T-cell (primary cell): ENCODE measurements around the gene TOM1L2. TPM values are rescaled to one million over a fixed set of nuclear protein-coding genes. Genes with fewer than 3 reads are reported as not detected.
A peak's percentile ranks its signal among the peaks of the same experiment; 100 is the strongest.

Experiments used
- ATAC-seq, 4 experiments: fragments of 200-7000 bp in 3 of 4; fragments of 150-1000 bp in 1 of 4; cut with Tn5 transposase; replicated peaks in 1 of 4; 1 replicate in 3 of 4; 2 replicates in 1 of 4; pipeline ENCODE4 v1.10.0; 2021; ENCODE audit warnings: moderate library complexity in 3 of 4, mild to moderate bottlenecking in 2 of 4, moderate number of reproducible peaks in 1 of 4
- CTCF ChIA-PET, 2 donors: fragments of 300-600 bp; sonication (Branson Sonifier 250); formaldehyde crosslinking; loops; one replicate each; lab custom pipeline; 2022; ENCODE audit warnings: antibody characterized with exemption in 2 of 2; lab: Charles Lee
- POLR2A ChIA-PET, 2 donors: fragments of 300-600 bp; sonication (Branson Sonifier 250); formaldehyde crosslinking; loops; one replicate each; lab custom pipeline; 2022; ENCODE audit warnings: antibody characterized with exemption in 2 of 2; lab: Charles Lee
- DNase-seq, 35 experiments: peaks; one replicate each; pipeline versions ENCODE4 v3.0.0 to v3.0.0-alpha.2; 2013 to 2023
- H3K27ac ChIP-seq: one replicate; pipeline ENCODE4 v1.5.1; 2013; ENCODE audit warnings: low read length
- H3K27me3 ChIP-seq, 2 experiments: replicated peaks in 1 of 2; 1 replicate in 1 of 2; 2 replicates in 1 of 2; pipeline versions ENCODE4 v1.6.1 to v1.7.0; 2013; ENCODE audit warnings: low read length in 1 of 2, mixed read lengths in 1 of 2; ENCODE audit not compliant: control insufficient read depth in 2 of 2, insufficient read depth in 2 of 2; ENCODE audit errors: extremely low read depth in 1 of 2
- H3K36me3 ChIP-seq, 2 donors: 1 replicate in 1 of 2; 2 replicates in 1 of 2; pipeline versions ENCODE4 v1.6.1 to v1.7.0; 2013; ENCODE audit warnings: low read length in 1 of 2; ENCODE audit not compliant: control insufficient read depth in 2 of 2, insufficient read depth in 1 of 2; ENCODE audit errors: extremely low read depth in 1 of 2
- H3K4me1 ChIP-seq, 2 experiments: 1 replicate in 1 of 2; 2 replicates in 1 of 2; pipeline versions ENCODE4 v1.6.1 to v1.7.0; 2013; ENCODE audit warnings: low read length in 2 of 2, mixed read lengths in 1 of 2; ENCODE audit not compliant: insufficient read depth in 2 of 2, control insufficient read depth in 1 of 2; ENCODE audit errors: extremely low read depth in 1 of 2
- H3K4me3 ChIP-seq, 2 donors: 1 replicate in 1 of 2; 2 replicates in 1 of 2; pipeline versions ENCODE4 v1.5.1 to v1.7.0; 2013; ENCODE audit warnings: mild to moderate bottlenecking in 2 of 2, low read length in 1 of 2, moderate library complexity in 1 of 2; ENCODE audit not compliant: control insufficient read depth in 1 of 2; ENCODE audit errors: extremely low read depth in 1 of 2
- H3K9me3 ChIP-seq: 2 replicates; pipeline ENCODE4 v1.7.0; 2013
- H3K27ac Mint-ChIP-seq, 2 donors: one replicate each; pipeline ENCODE4 v1.8.0; 2020 to 2021; ENCODE audit warnings: mild to moderate bottlenecking in 2 of 2, mixed read lengths in 2 of 2
- H3K27me3 Mint-ChIP-seq, 2 donors: one replicate each; pipeline ENCODE4 v1.8.0; 2021 to 2022; ENCODE audit warnings: mixed read lengths in 2 of 2
- H3K36me3 Mint-ChIP-seq: one replicate; pipeline ENCODE4 v1.8.0; 2021; ENCODE audit warnings: mixed read lengths
- H3K4me1 Mint-ChIP-seq, 3 donors: one replicate each; pipeline ENCODE4 v1.8.0; 2020 to 2022; ENCODE audit warnings: mixed read lengths in 3 of 3, mild to moderate bottlenecking in 1 of 3
- H3K4me3 Mint-ChIP-seq, 3 donors: one replicate each; pipeline ENCODE4 v1.8.0; 2020 to 2022; ENCODE audit warnings: mild to moderate bottlenecking in 3 of 3, mixed read lengths in 3 of 3, moderate library complexity in 3 of 3
- H3K9me3 Mint-ChIP-seq, 3 donors: one replicate each; pipeline ENCODE4 v1.8.0; 2020 to 2022; ENCODE audit warnings: mixed read lengths in 3 of 3
- WGBS: methylation state at CpG from one replicate; pipeline ENCODE4 v1.1.5; 2013; ENCODE audit warnings: missing lambda C conversion rate; ENCODE audit not compliant: insufficient coverage; 5-methylcytosine and 5-hydroxymethylcytosine counted together
- total RNA-seq, 35 experiments: library from RNA in 6 of 35; stranded (reverse) in 6 of 35; fragments of 120-200 nt in 1 of 35; gene quantifications; one replicate each; pipeline versions ENCODE4 v1.2.1 to v1.2.4 and lab custom pipeline; 2013 to 2026

The TOM1L2 gene
- total RNA-seq, 5 donors from 2014 or later (not counting 1 experiment from before 2014, with no cell fraction given), result 57.5 to 71.5 (median 61.9) TPM

GRCh38 chr17:17845046-17845775 lies 127.0 kb downstream of the TOM1L2 start:
- DNase-seq, result no peak
- H3K9me3 Mint-ChIP-seq, result no peaks in the 10 kb centered on the region
- H3K27me3 ChIP-seq, result no peaks in the 10 kb centered on the region
- peaks cover 26 to 47% of the 10 kb centered on the region in 2 experiments for H3K4me1 ChIP-seq
- no peak overlapping the region for H3K4me3 Mint-ChIP-seq
- H3K27ac Mint-ChIP-seq, result peak overlapping the region; percentile 6 to 49
- H3K36me3 Mint-ChIP-seq, result no peaks in the 10 kb centered on the region
- CTCF ChIA-PET, result no interaction called here
- no peak overlapping the region for H3K4me3 ChIP-seq
- H3K4me1 Mint-ChIP-seq, result peaks cover 44 to 49% (median 45%) of the 10 kb centered on the region in 3 donors
- peaks cover 0 to 14% of the 10 kb centered on the region in 2 donors for H3K36me3 ChIP-seq
- H3K27me3 Mint-ChIP-seq, result no peaks in the 10 kb centered on the region
- no peak for ATAC-seq
- H3K27ac ChIP-seq, result no peak overlapping the region
- WGBS, result 90% methylated on average over 11 of the region's 13 CpGs
- POLR2A ChIA-PET, result no interaction called here
- no peaks in the 10 kb centered on the region for H3K9me3 ChIP-seq

GRCh38 chr17:17844500-17844899 lies 127.7 kb downstream of the TOM1L2 start:
- POLR2A ChIA-PET, result no interaction called here

GRCh38 chr17:17844079-17844478 lies 128.1 kb downstream of the TOM1L2 start:
- ChIA-PET POLR2A (no interaction called here), CTCF (no interaction called here)
- Mint-ChIP-seq H3K36me3 (no peaks in the 10 kb centered on the region), H3K9me3 (no peaks in the 10 kb centered on the region), H3K27me3 (no peaks in the 10 kb centered on the region), H3K4me1 (peaks cover 33 to 45% (median 42%) of the 10 kb centered on the region in 3 donors), H3K27ac (peak overlapping the region in 1 of 2 donors; percentile 68), H3K4me3 (no peak overlapping the region)
- peaks cover 0 to 14% of the 10 kb centered on the region in 2 donors for H3K36me3 ChIP-seq
- H3K27ac ChIP-seq, result no peak overlapping the region
- no peaks in the 10 kb centered on the region for H3K9me3 ChIP-seq
- ATAC-seq (no peak), DNase-seq (no peak)
- no peak overlapping the region for H3K4me3 ChIP-seq
- H3K27me3 ChIP-seq, result no peaks in the 10 kb centered on the region
- H3K4me1 ChIP-seq, result peaks cover 20 to 46% of the 10 kb centered on the region in 2 experiments
- WGBS, result 92% methylated on average over 2 of the region's 7 CpGs

More at GRCh38 chr17:17844500-17844899, 127.7 kb downstream of the TOM1L2 start:
- Histone ChIP-seq H3K36me3 (peaks cover 0 to 14% of the 10 kb centered on the region in 2 donors), H3K27me3 (no peaks in the 10 kb centered on the region), H3K4me3 (no peak overlapping the region), H3K27ac (no peak overlapping the region), H3K9me3 (no peaks in the 10 kb centered on the region), H3K4me1 (peaks cover 23 to 46% of the 10 kb centered on the region in 2 experiments)
- Mint-ChIP-seq H3K27ac (peak overlapping the region in 1 of 2 donors; percentile 68), H3K4me3 (no peak overlapping the region), H3K36me3 (no peaks in the 10 kb centered on the region), H3K4me1 (peaks cover 37 to 45% (median 42%) of the 10 kb centered on the region in 3 donors), H3K27me3 (no peaks in the 10 kb centered on the region), H3K9me3 (no peaks in the 10 kb centered on the region)
- CTCF ChIA-PET, result no interaction called here
- 100% methylated on average over 3 of the region's 6 CpGs for WGBS
- DNase-seq, result no peak
- ATAC-seq, result no peak

GRCh38 chr17:17843096-17843495 lies 129.1 kb downstream of the TOM1L2 start:
- H3K36me3 Mint-ChIP-seq, result no peaks in the 10 kb centered on the region
- H3K4me1 ChIP-seq, result peaks cover 16 to 45% of the 10 kb centered on the region in 2 experiments
- WGBS, result 93% methylated on average over 2 of the region's 4 CpGs
- ATAC-seq, result no peak
- H3K27me3 ChIP-seq, result no peaks in the 10 kb centered on the region
- CTCF ChIA-PET, result no interaction called here
- no peaks in the 10 kb centered on the region for H3K9me3 Mint-ChIP-seq
- H3K4me1 Mint-ChIP-seq, result peaks cover 26 to 45% (median 40%) of the 10 kb centered on the region in 3 donors
- H3K9me3 ChIP-seq, result no peaks in the 10 kb centered on the region
- no peaks in the 10 kb centered on the region for H3K27me3 Mint-ChIP-seq
- H3K4me3 Mint-ChIP-seq, result no peak overlapping the region
- H3K27ac ChIP-seq, result no peak overlapping the region
- no peak for DNase-seq
- POLR2A ChIA-PET, result interaction anchor here in 1 of 2 donors (0.6 kb wide), 1 partner anchor 13 kb away, joined by 3 read pairs; no protein-coding TSS in a partner anchor
- H3K4me3 ChIP-seq, result no peak overlapping the region
- peaks cover 0 to 14% of the 10 kb centered on the region in 2 donors for H3K36me3 ChIP-seq
- H3K27ac Mint-ChIP-seq, result peak overlapping the region; percentile 5 to 86

- Histone ChIP-seq H3K36me3 (peaks cover 0 to 13% of the 10 kb centered on the region in 2 donors), H3K9me3 (no peaks in the 10 kb centered on the region), H3K27me3 (no peaks in the 10 kb centered on the region), H3K4me3 (no peak overlapping the region), H3K4me1 (peaks cover 19 to 45% of the 10 kb centered on the region in 2 experiments), H3K27ac (no peak overlapping the region)
- Mint-ChIP-seq H3K27me3 (no peaks in the 10 kb centered on the region), H3K27ac (peak overlapping the region; percentile 5 to 86), H3K9me3 (no peaks in the 10 kb centered on the region), H3K4me1 (peaks cover 26 to 45% (median 40%) of the 10 kb centered on the region in 3 donors), H3K36me3 (no peaks in the 10 kb centered on the region), H3K4me3 (no peak overlapping the region)
- DNase-seq (no peak), ATAC-seq (no peak)
- WGBS, result 92% methylated on average over 6 of the region's 9 CpGs
- ChIA-PET CTCF (no interaction called here), POLR2A (interaction anchor here in 1 of 2 donors (0.6 kb wide), 1 partner anchor 14 kb away, joined by 3 read pairs; no protein-coding TSS in a partner anchor)
Measured at GRCh38 chr17:17842111-17842876, 129.9 kb downstream of the TOM1L2 start.

- no peak for DNase-seq
- POLR2A ChIA-PET, result no interaction called here
- Histone ChIP-seq H3K36me3 (peaks cover 0 to 6% of the 10 kb centered on the region in 2 donors), H3K4me1 (peaks cover 21 to 44% of the 10 kb centered on the region in 2 experiments), H3K4me3 (no peak overlapping the region), H3K27ac (no peak overlapping the region), H3K9me3 (no peaks in the 10 kb centered on the region), H3K27me3 (no peaks in the 10 kb centered on the region)
- WGBS, result 75% methylated on average over 1 of the region's 1 CpG
- CTCF ChIA-PET, result interaction anchor here in 1 of 2 donors (0.5 to 1.0 kb wide), 2 partner anchors 8 to 384 kb away, joined by 3 to 6 read pairs; partner anchors contain the start of gene LLGL1
- peaks cover 26 to 43% (median 38%) of the 10 kb centered on the region in 3 donors for H3K4me1 Mint-ChIP-seq
- peak overlapping the region in 1 of 3 donors; percentile 96 for H3K4me3 Mint-ChIP-seq
- H3K27me3 Mint-ChIP-seq, result no peaks in the 10 kb centered on the region
- no peaks in the 10 kb centered on the region for H3K9me3 Mint-ChIP-seq
- H3K36me3 Mint-ChIP-seq, result no peaks in the 10 kb centered on the region
- ATAC-seq, result no peak
- peak overlapping the region; percentile 11 to 86 for H3K27ac Mint-ChIP-seq
Measured at GRCh38 chr17:17841601-17842025, 130.6 kb downstream of the TOM1L2 start.
